Effector CD8-positive, alpha-beta T cell (primary cell): ENCODE data around the gene FRK.
"Not testable (repeated sequence)": the region's sequence is repeated elsewhere in the genome, so short reads cannot be mapped to it uniquely, and the experiment has no call there.

Experiments used
- DNase-seq: peaks from one replicate; lab custom pipeline; 2025; lab: John Stamatoyannopoulos, UW

FRK gene

DNA sequence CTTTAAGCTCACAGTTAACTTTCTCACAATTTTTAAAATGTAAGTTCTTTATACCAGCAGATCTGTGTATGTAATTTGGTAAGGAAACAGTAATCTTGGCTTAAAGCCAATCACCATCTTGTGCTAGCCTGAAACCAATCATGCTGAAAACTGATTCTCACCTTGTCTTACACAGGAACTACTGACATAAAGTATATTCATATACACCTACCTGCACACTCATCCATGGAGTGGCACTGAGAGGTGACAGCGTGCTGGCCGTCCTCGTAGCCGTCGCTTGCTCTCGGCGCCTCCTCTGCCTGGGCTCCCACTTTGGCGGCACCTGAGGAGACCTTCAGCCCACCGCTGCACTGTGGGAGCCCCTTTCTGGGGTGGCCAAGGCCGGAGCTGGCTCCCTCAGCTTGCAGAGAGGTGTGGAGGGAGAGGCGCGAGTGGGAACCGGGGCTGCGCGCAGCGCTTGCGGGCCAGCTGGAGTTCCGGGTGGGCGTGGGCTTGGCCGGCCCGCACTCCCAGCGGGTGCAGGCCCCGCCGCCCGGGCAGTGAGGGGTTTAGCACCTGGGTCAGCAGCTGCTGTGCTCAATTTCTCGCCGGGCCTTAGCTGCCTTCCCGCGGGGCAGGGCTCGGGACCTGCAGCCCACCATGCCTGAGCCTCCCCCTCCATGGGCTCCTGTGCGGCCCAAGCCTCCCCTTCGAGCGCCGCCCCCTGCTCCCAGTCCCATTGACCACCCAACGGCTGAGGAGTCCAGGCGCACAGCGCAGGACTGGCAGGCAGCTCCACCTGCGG, 171.8 kb downstream of the FRK start:
- not testable (repeated sequence) for DNase-seq

DNA sequence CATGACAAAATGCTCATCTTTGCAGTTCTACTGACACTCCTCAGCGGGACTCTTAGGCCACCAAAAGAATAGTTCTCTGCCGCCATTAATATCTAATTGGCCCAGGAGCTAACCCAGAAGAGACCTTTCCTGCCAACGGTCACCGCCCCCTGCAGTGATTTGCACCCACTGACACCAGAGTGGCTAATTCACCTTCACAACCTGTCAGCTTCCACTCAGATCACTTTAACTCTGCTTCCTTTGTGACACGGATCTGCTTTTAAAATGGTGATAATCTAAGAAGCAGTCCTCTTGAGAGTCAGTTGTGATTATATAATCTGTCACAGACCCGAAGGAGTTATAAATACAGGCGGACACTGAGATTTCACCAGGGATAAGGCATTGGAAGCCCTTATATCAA, 172.8 kb downstream of the FRK start:
- no peak for DNase-seq

DNA sequence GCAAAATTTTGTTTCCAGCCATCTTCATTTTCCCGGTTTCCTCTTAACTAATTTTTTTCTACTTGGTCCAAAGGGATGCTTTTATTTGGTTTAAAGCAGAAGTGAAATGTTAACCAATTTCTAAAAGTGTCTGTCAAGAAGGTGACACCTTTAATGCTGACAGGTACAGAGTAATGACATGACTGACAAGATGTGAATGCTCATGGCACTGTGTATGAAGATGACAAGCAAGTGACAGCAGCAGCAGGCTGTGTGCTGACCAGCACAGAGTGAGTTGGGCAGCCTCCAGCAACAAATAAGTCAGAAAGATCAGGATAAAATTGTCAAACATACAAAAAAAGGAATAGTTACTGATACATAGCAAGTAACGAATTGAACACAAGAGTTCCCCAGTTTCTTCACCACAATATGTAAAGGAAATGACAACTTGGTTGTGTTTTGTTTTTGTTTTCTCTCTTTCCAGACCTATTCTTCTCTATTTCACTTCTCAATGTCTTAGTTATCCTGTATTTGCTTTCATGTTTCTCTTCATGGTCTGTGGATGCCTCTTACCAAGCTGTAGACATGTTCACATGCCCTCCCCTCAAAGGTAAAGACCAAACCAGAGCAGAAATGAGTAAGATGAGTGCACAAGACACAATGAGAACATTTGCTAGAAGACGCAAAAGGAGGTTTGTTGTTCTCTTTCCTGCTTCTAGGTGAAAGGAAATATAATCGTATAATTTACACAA, 174.9 kb downstream of the FRK start:
- DNase-seq, result no peak

GRCh38 chr6:115882771-115883170, 177.9 kb downstream of the FRK start:
- no peak for DNase-seq

GRCh38 chr6:115882174-115882573, 178.5 kb downstream of the FRK start:
- no peak for DNase-seq
